Right atrium auricular region (tissue), 2 donors: ENCODE measurements around the gene ENO4. TPM values are rescaled to one million over a fixed set of nuclear protein-coding genes. Genes with fewer than 3 reads are reported as not detected.

Experiments
- DNase-seq: peaks from one replicate; pipeline ENCODE4 v3.0.0-alpha.2; 2019; ENCODE audit warnings: low spot score
- H3K27ac ChIP-seq, 2 donors: fragments of 200-600 bp; sonication (generic); 1 replicate in 1 of 2; 2 replicates in 1 of 2; pipeline ENCODE4 v1.5.1; 2016 to 2019
- H3K27me3 ChIP-seq, 2 donors: fragments of 200-600 bp; sonication (generic); one replicate each; pipeline versions ENCODE4 v1.5.1 to v1.6.0; 2017 to 2019
- H3K36me3 ChIP-seq: fragments of 200-600 bp; sonication (generic); one replicate; pipeline ENCODE4 v1.5.1; 2016
- H3K4me1 ChIP-seq, 2 donors: fragments of 200-600 bp; sonication (generic); one replicate each; pipeline versions ENCODE4 v1.5.1 to v1.6.0; 2017 to 2019
- H3K4me3 ChIP-seq, 2 donors: fragments of 200-600 bp; sonication (generic); 1 replicate in 1 of 2; 2 replicates in 1 of 2; pipeline ENCODE4 v1.5.1; 2017 to 2019; ENCODE audit warnings: mild to moderate bottlenecking in 1 of 2, moderate library complexity in 1 of 2
- H3K9me3 ChIP-seq, 2 donors: fragments of 200-600 bp; sonication (generic); one replicate each; pipeline ENCODE4 v1.5.1; 2019
- total RNA-seq, 2 donors: library from RNA; depleted of rRNA; stranded (reverse); fragments of >200 nt; gene quantifications; one replicate each; pipeline ENCODE4 v1.1.0, GENCODE V29; 2016
- TF ChIP-seq, protein P1 (sequence below), 2 donors: fragments of 200-600 bp; sonication (generic); IDR thresholded peaks; one replicate each; pipeline ENCODE4 v1.5.1; 2019; ENCODE audit warnings: antibody characterized with exemption in 2 of 2

The ENO4 gene
- total RNA-seq, 2 donors from 2014 or later, result 0.15 TPM; not detected in 1

DNA sequence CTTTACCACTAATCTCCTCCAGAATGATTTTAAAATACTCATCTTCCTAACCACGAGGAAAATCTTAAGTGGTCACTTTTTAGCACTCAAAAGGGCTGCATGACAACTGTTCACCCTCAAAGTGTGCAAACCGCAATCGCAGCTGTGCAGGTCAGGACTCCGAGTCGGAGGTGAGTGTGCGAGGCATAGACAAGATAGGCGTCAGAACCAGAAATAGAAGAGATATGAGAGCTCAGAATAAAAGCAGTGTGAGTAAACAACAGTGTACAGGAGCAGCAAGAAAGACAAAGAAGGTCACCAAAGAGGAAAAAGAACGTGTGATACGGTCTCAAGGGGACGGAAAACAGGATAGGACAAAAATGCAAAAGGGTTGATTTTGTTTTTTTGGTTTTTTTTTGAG lies 17.5 kb upstream of the ENO4 start:
- Histone ChIP-seq H3K4me3 (no peak overlapping the region), H3K27ac (peak overlapping the region; percentile 58 to 61), H3K36me3 (no peaks in the 10 kb centered on the region), H3K27me3 (no peaks in the 10 kb centered on the region), H3K9me3 (no peaks in the 10 kb centered on the region), H3K4me1 (peaks cover 0 to 13% of the 10 kb centered on the region in 2 donors)
- TF ChIP-seq, protein P1, sequence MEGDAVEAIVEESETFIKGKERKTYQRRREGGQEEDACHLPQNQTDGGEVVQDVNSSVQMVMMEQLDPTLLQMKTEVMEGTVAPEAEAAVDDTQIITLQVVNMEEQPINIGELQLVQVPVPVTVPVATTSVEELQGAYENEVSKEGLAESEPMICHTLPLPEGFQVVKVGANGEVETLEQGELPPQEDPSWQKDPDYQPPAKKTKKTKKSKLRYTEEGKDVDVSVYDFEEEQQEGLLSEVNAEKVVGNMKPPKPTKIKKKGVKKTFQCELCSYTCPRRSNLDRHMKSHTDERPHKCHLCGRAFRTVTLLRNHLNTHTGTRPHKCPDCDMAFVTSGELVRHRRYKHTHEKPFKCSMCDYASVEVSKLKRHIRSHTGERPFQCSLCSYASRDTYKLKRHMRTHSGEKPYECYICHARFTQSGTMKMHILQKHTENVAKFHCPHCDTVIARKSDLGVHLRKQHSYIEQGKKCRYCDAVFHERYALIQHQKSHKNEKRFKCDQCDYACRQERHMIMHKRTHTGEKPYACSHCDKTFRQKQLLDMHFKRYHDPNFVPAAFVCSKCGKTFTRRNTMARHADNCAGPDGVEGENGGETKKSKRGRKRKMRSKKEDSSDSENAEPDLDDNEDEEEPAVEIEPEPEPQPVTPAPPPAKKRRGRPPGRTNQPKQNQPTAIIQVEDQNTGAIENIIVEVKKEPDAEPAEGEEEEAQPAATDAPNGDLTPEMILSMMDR (IDR thresholded peaks at IDR 0.05), result no peak
- no peak for DNase-seq

DNA sequence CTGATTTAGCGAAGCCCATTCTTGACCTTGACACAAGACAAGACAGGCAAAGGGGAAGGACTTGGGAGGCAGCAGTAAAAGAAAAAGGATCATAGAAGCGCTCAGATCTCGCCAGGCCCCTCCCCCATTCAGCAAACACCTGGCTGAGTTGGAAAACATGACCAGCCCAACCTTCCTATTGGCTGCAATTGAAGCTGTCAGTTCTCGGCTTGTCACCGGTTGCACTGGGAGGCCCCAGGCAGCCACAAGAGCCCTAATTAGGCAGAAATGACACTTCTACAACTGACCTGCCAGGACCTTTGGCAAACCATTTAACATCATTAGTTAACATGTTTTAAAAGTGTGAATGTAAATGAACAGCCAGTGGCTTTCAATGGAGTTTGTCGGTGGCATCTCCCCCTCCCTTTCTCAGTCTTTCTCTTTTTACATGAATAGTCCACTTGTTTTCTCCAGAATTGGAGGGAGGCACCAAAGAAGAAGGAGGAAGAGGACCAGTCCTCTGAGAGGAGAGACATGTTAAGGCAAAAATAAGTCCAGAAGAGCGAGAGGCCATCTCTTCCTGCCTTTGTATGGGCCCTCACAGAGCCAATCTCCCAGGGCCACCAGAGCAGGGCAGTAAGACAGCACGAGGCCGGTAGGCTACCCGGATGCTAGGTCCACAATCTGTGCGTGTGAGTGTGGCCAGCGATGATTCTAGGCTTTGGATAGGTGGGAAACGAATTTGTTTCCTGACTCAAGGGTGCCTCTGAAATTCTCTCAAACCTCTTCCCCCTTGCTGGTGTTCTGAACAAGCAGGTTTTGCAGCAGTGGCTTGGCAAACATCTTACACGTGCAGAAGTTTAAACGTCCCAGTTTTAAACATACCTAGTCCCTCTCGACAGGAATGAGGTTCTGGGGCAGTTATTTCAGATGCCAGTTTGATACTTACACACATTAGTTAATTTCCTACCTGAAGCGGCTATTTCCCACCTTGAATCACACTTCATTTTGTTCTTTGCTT lies 15.0 kb upstream of the ENO4 start:
- Histone ChIP-seq H3K4me1 (peaks cover 0 to 13% of the 10 kb centered on the region in 2 donors), H3K27me3 (no peaks in the 10 kb centered on the region), H3K9me3 (no peaks in the 10 kb centered on the region), H3K27ac (peak overlapping the region in 1 of 2 donors; percentile 61), H3K4me3 (no peak overlapping the region), H3K36me3 (no peaks in the 10 kb centered on the region)
- DNase-seq, result peak; percentile 38
- TF ChIP-seq, protein P1 (IDR thresholded peaks at IDR 0.05), result no peak

DNA sequence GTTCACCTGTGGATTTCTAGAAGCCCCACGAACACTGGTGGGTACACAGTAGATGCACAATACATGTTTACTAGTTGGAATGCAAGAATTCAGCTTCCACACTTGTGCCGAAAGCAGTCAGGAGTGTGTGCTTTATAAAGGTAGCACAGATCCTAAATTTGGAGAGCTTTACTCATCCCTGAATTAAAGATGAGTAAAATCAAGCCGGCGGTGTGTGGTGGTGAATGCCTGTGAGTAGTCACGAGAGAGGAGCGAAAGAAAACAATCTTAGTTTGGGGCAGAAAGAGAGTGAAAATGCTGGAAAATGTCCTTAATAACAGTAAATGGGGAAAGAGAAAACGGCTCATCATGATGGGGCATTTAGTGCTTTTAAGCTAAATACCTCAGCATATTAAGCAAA lies 13.6 kb upstream of the ENO4 start:
- TF ChIP-seq, protein P1 (IDR thresholded peaks at IDR 0.05), result no peak
- no peaks in the 10 kb centered on the region for H3K27me3 ChIP-seq
- H3K27ac ChIP-seq, result peak overlapping the region; percentile 23 to 41

DNA sequence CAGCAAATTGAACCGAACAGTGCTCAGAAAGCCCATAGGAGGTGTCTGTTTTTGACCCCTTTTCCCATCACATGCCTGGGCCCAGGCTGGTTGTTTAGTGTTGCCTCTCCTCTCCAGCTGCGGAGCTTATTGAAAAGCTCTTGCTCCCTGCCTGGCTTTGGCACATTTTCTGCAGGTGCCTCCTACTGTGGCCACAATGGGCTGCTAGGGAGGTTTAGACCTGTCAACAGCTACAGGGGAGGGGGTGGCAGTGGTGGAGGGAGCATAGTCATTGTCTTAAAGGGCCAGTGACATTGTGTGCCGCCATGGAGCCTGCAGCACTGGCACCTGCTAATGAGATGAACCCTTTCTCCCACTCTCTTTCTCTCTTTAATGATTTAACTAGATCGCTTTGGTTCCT lies 13.2 kb upstream of the ENO4 start:
- Histone ChIP-seq H3K36me3 (no peaks in the 10 kb centered on the region), H3K4me3 (no peak overlapping the region), H3K4me1 (peaks cover 0 to 9% of the 10 kb centered on the region in 2 donors), H3K9me3 (no peaks in the 10 kb centered on the region), H3K27ac (peak overlapping the region; percentile 23 to 41), H3K27me3 (no peaks in the 10 kb centered on the region)
- TF ChIP-seq, protein P1 (IDR thresholded peaks at IDR 0.05), result no peak
- DNase-seq, result peak; percentile 34

More for the DNA sequence above, 13.6 kb upstream of the ENO4 start:
- no peaks in the 10 kb centered on the region for H3K36me3 ChIP-seq
- no peaks in the 10 kb centered on the region for H3K9me3 ChIP-seq
- H3K4me1 ChIP-seq, result peaks cover 0 to 11% of the 10 kb centered on the region in 2 donors
- H3K4me3 ChIP-seq, result no peak overlapping the region
- peak; percentile 36 for DNase-seq

DNA sequence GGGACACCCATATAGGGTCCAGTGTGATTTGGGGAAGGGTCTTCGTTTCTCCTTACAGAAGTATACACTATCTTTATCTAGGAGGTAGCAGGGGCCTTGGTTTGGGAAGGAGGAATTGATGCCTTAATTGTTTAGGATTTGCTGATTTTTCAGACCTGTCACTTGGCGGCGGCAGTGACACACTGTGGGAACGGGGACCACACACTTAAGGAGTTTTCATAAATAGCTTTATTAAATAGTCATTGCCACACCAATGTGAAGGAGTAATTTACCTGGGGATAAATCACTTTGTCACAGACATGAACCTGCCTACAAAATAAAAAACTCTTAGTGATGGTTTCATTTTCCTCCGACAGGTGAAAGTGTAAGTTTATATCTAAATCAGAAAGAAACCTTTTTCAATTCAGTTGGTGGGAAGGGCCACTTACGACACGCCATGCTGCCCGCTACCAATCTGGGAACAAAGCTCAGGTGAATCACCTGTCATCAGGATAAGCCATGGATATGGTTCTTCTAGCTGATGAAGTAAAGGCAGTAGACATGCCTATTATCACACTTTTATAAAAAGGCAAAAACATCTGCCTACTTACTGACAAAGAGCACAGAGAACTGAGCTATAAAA lies 12.3 kb upstream of the ENO4 start:
- no peaks in the 10 kb centered on the region for H3K9me3 ChIP-seq
- H3K4me3 ChIP-seq, result no peak overlapping the region
- H3K4me1 ChIP-seq, result peaks cover 0 to 8% of the 10 kb centered on the region in 2 donors
- no peaks in the 10 kb centered on the region for H3K36me3 ChIP-seq
- TF ChIP-seq, protein P1 (IDR thresholded peaks at IDR 0.05), result peak in 1 of 2 donors; percentile 23
- DNase-seq, result peak; percentile 50
- no peak overlapping the region for H3K27ac ChIP-seq
- no peaks in the 10 kb centered on the region for H3K27me3 ChIP-seq
